ENCODE measurements around the gene CUL4B. TPM values are rescaled to one million over a fixed set of nuclear protein-coding genes. Genes with fewer than 3 reads are reported as not detected.

Gene CUL4B
- total and polyA plus RNA-seq, 2 experiments from 2014 or later = 16.9 to 50.5 TPM

DNA sequence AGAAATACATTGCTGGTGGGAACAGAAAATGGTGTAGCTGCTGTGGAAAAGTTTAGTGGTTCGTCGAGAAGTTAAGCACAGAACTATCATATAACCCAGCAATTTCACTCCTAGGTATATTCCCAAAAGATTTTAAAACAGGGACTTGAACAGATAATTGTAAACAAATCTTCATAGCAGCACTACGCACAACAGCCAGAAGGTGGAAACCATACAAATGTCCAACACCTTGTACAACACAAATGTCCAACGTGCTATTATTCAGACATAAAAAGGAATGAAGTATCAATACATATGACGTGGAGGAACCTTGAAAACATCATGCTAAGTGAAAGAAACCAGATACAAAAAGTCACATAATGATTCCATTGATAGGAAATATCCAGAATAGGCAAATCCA is 37.9 kb downstream of the CUL4B start:
- Histone ChIP-seq H3K79me2 (no peaks in the 10 kb centered on the region), H3K27ac (no peak overlapping the region), H3K4me1 (ENCODE audit: insufficient read depth) (no peaks in the 10 kb centered on the region), H3K27me3 (no peaks in the 10 kb centered on the region), H3K4me3 (no peak overlapping the region), H4K20me1 (ENCODE audit: insufficient read depth, poor library complexity, severe bottlenecking) (no peaks in the 10 kb centered on the region), H2AFZ (no peak overlapping the region), H3K36me3 (replicated peaks; ENCODE audit: insufficient read depth, low read depth) (no peaks in the 10 kb centered on the region), H3K4me2 (no peak overlapping the region), H3K9me3 (ENCODE audit: low read depth) (no peaks in the 10 kb centered on the region), H3K9me2 (replicated peaks; ENCODE audit: insufficient read depth) (no peaks in the 10 kb centered on the region)
- TF ChIP-seq, protein P1, sequence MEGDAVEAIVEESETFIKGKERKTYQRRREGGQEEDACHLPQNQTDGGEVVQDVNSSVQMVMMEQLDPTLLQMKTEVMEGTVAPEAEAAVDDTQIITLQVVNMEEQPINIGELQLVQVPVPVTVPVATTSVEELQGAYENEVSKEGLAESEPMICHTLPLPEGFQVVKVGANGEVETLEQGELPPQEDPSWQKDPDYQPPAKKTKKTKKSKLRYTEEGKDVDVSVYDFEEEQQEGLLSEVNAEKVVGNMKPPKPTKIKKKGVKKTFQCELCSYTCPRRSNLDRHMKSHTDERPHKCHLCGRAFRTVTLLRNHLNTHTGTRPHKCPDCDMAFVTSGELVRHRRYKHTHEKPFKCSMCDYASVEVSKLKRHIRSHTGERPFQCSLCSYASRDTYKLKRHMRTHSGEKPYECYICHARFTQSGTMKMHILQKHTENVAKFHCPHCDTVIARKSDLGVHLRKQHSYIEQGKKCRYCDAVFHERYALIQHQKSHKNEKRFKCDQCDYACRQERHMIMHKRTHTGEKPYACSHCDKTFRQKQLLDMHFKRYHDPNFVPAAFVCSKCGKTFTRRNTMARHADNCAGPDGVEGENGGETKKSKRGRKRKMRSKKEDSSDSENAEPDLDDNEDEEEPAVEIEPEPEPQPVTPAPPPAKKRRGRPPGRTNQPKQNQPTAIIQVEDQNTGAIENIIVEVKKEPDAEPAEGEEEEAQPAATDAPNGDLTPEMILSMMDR (IDR thresholded peaks at IDR 0.05; ENCODE audit: poor library complexity) = no peak
- TF ChIP-seq EZH2phosphoT487 (IDR thresholded peaks at IDR 0.05; ENCODE audit: low read depth, severe bottlenecking, unreplicated experiment) (no peak), EZH2 (IDR thresholded peaks at IDR 0.05; ENCODE audit: borderline replicate concordance) (no peak)
- DNase-seq (ENCODE audit: low spot score) = no peak
- WGBS (ENCODE audit: low lambda C conversion rate, missing lambda C conversion rate) = 71% methylated on average over 5 of the region's 5 CpGs

DNA sequence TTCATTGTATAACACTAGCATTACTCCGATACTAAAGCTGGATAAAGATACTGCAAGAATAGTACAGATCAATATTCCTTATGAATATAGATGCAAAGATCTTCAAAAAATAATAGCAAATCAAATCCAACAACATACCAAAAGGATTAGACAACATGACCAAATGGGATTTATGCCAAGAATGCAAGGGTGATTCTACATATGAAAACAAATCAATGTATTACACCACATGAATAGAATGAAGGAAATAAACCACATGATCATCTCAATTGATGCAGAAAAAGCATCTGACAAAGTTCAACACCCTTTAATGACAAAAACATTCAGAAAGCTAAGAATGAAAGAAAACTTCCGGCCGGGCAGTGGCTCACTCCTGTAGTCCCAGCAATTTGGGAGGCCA is 42.8 kb downstream of the CUL4B start:
- Histone ChIP-seq H3K36me3 (replicated peaks; ENCODE audit: insufficient read depth, low read depth) (no peaks in the 10 kb centered on the region), H3K27ac (no peak overlapping the region), H3K9me2 (replicated peaks; ENCODE audit: insufficient read depth) (no peaks in the 10 kb centered on the region), H3K9me3 (ENCODE audit: low read depth) (no peaks in the 10 kb centered on the region), H3K27me3 (no peaks in the 10 kb centered on the region), H3K4me3 (no peak overlapping the region), H3K4me2 (no peak overlapping the region), H3K4me1 (ENCODE audit: insufficient read depth) (no peaks in the 10 kb centered on the region), H3K79me2 (no peaks in the 10 kb centered on the region), H4K20me1 (ENCODE audit: insufficient read depth, poor library complexity, severe bottlenecking) (no peaks in the 10 kb centered on the region), H2AFZ (no peak overlapping the region)
- no peak for DNase-seq (ENCODE audit: low spot score)
- TF ChIP-seq EZH2 (IDR thresholded peaks at IDR 0.05; ENCODE audit: borderline replicate concordance) (no peak), EZH2phosphoT487 (IDR thresholded peaks at IDR 0.05; ENCODE audit: low read depth, severe bottlenecking, unreplicated experiment) (no peak)
- TF ChIP-seq, protein P1 (IDR thresholded peaks at IDR 0.05; ENCODE audit: poor library complexity) = no peak
- 98% methylated on average over 3 of the region's 3 CpGs for WGBS (ENCODE audit: low lambda C conversion rate, missing lambda C conversion rate)

- no peaks in the 10 kb centered on the region for H3K27me3 ChIP-seq
- H3K36me3 ChIP-seq (replicated peaks; ENCODE audit: insufficient read depth, low read depth) = no peaks in the 10 kb centered on the region
- no peaks in the 10 kb centered on the region for H3K79me2 ChIP-seq
- no peak overlapping the region for H3K27ac ChIP-seq
- no peaks in the 10 kb centered on the region for H3K9me3 ChIP-seq (ENCODE audit: low read depth)
- TF ChIP-seq, protein P1 (IDR thresholded peaks at IDR 0.05; ENCODE audit: poor library complexity) = peak; percentile 39
- TF ChIP-seq EZH2 (IDR thresholded peaks at IDR 0.05; ENCODE audit: borderline replicate concordance) (no peak), EZH2phosphoT487 (IDR thresholded peaks at IDR 0.05; ENCODE audit: low read depth, severe bottlenecking, unreplicated experiment) (no peak)
- no peak overlapping the region for H2AFZ ChIP-seq
- 47% methylated on average over 1 of the region's 1 CpG for WGBS (ENCODE audit: low lambda C conversion rate, missing lambda C conversion rate)
- no peaks in the 10 kb centered on the region for H3K9me2 ChIP-seq (replicated peaks; ENCODE audit: insufficient read depth)
- DNase-seq (ENCODE audit: low spot score) = peak; percentile 24
- no peak overlapping the region for H3K4me2 ChIP-seq
- no peak overlapping the region for H3K4me3 ChIP-seq
- H3K4me1 ChIP-seq (ENCODE audit: insufficient read depth) = no peaks in the 10 kb centered on the region
- H4K20me1 ChIP-seq (ENCODE audit: insufficient read depth, poor library complexity, severe bottlenecking) = no peaks in the 10 kb centered on the region
These were observed 46.5 kb downstream of the CUL4B start for GRCh38 chrX:120514236-120514635.

- Histone ChIP-seq H3K36me3 (replicated peaks; ENCODE audit: insufficient read depth, low read depth) (no peaks in the 10 kb centered on the region), H3K9me2 (replicated peaks; ENCODE audit: insufficient read depth) (no peaks in the 10 kb centered on the region), H3K4me1 (ENCODE audit: insufficient read depth) (no peaks in the 10 kb centered on the region), H3K4me3 (no peak overlapping the region), H2AFZ (no peak overlapping the region), H3K79me2 (no peaks in the 10 kb centered on the region), H4K20me1 (ENCODE audit: insufficient read depth, poor library complexity, severe bottlenecking) (no peaks in the 10 kb centered on the region), H3K4me2 (no peak overlapping the region), H3K9me3 (ENCODE audit: low read depth) (no peaks in the 10 kb centered on the region), H3K27ac (peak overlapping the region; percentile 82), H3K27me3 (no peaks in the 10 kb centered on the region)
- TF ChIP-seq, protein P1 (IDR thresholded peaks at IDR 0.05; ENCODE audit: poor library complexity) = no peak
- TF ChIP-seq EZH2phosphoT487 (IDR thresholded peaks at IDR 0.05; ENCODE audit: low read depth, severe bottlenecking, unreplicated experiment) (no peak), EZH2 (IDR thresholded peaks at IDR 0.05; ENCODE audit: borderline replicate concordance) (no peak)
- DNase-seq (ENCODE audit: low spot score) = peak; percentile 19
- WGBS (ENCODE audit: low lambda C conversion rate, missing lambda C conversion rate) = 49% methylated on average over 2 of the region's 2 CpGs
These were observed 48.1 kb downstream of the CUL4B start for GRCh38 chrX:120512627-120513026.
